Stimulated activated CD8-positive, alpha-beta memory T cell treated with anti-CD3 and anti-CD28 coated beads, Interleukin-15, amount 100 ng/mL, for 24 hours (primary cell): ENCODE measurements around the gene USP19.

Source experiments
- DNase-seq: peaks from one replicate; pipeline ENCODE4 v3.0.0-alpha.2; 2020; ENCODE audit warnings: low read depth

The USP19 gene

GRCh38 chr3:49120438-49121131 is at the start of gene USP19:
TSS of gene USP19 (minus strand) at chr3:49120823. CDS start at chr3:49119145, 1,678 bp downstream.
- peak; percentile 90 for DNase-seq

- DNase-seq: no peak
Observed at GRCh38 chr3:49166752-49167556, 46.3 kb upstream of the USP19 start.

- peak; percentile 64 for DNase-seq
Observed at GRCh38 chr3:49165771-49166751, 45.4 kb upstream of the USP19 start, which contains the start of gene CCDC71. TSS of gene CCDC71 (minus strand) at chr3:49166331. CDS start at chr3:49164208, 2,123 bp downstream.

- DNase-seq: no peak
Observed at GRCh38 chr3:49164983-49165720, 44.5 kb upstream of the USP19 start.

GRCh38 chr3:49163609-49164008 is 43.0 kb upstream of the USP19 start:
- no peak for DNase-seq

GRCh38 chr3:49162751-49163419 is 42.3 kb upstream of the USP19 start:
- no peak for DNase-seq

- DNase-seq: no peak
Observed at GRCh38 chr3:49161808-49162530, 41.3 kb upstream of the USP19 start.

- no peak for DNase-seq
Observed at GRCh38 chr3:49161197-49161596, 40.6 kb upstream of the USP19 start.

- no peak for DNase-seq
Observed at GRCh38 chr3:49158792-49159191, 38.2 kb upstream of the USP19 start.

- no peak for DNase-seq
Observed at GRCh38 chr3:49158103-49158709, 37.6 kb upstream of the USP19 start.

- DNase-seq: no peak
Observed at GRCh38 chr3:49157289-49157688, 36.7 kb upstream of the USP19 start.

GRCh38 chr3:49153349-49153912 is 32.8 kb upstream of the USP19 start:
- no peak for DNase-seq

GRCh38 chr3:49151610-49152009 is 31.0 kb upstream of the USP19 start:
- DNase-seq: no peak

- no peak for DNase-seq
Observed at GRCh38 chr3:49148159-49148558, 27.5 kb upstream of the USP19 start.

GRCh38 chr3:49140080-49140479 is 19.5 kb upstream of the USP19 start:
- no peak for DNase-seq

- no peak for DNase-seq
Observed at GRCh38 chr3:49135499-49135898, 14.9 kb upstream of the USP19 start.

GRCh38 chr3:49134471-49135265 is 14.0 kb upstream of the USP19 start:
- no peak for DNase-seq

GRCh38 chr3:49133226-49133951 is 12.8 kb upstream of the USP19 start:
- no peak for DNase-seq
